NK-92 (cell line): ENCODE measurements around the gene AUH.

ENCODE experiments used
- DNase-seq: peaks from one replicate; lab custom pipeline; 2025; ENCODE audit not compliant: unreplicated experiment; lab: John Stamatoyannopoulos, UW

Gene AUH

DNA sequence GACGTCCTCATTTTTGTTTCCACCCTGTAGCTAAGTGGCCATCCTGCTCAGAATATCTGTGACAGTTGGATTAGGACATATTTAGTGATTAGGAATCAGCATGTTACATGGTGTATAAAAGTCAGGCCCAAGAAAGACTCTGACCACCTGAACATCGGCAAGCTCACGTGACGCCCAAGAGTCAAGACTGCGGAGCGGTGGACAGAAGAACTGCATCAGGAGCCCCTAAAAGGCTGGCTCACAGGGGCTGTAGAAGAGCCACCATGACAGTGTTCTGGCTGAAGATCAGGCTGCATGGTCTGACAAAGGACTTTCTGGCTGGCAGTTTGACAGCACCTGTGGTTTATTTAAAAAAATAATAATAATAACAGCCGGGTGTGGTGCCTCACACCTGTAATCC is 185.3 kb downstream of the AUH start:
- DNase-seq, result no peak

DNA sequence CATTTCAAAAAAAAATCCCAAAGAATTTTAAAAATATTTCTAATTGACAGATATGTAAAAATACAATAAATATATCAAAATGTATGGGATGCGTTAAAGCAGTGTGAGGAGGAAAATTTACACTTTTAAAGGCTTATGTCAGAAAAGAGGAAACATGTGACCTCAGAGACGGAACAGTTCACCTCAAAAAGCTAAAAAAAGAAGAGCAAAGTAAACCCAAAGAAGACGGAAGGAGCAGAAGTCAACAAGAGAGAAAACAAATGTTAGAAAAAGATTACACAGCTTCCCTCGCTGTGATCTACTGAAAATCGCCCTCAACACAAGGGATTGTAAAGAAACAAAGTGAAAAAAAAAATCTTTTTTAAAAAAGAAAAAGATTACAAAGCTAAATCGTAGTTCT is 186.9 kb downstream of the AUH start:
- DNase-seq, result no peak

DNA sequence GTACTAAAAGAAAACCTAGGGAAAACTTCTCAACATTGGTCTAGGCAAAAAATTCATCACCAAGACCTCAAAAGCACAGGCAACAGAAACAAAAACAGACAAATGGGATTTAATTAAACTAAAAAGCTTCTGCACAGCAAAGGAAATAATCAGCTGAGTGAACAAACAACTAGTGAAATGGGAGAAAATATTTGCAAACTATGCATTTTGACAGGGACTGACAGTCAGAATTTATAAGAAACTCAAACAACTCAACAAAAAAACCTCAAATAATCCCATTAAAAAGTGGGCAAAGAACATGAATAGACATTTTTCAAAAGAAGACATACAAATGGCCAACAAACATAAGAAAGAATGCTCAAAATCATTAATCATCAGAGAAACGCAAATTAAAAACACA is 189.4 kb downstream of the AUH start:
- no peak for DNase-seq

DNA sequence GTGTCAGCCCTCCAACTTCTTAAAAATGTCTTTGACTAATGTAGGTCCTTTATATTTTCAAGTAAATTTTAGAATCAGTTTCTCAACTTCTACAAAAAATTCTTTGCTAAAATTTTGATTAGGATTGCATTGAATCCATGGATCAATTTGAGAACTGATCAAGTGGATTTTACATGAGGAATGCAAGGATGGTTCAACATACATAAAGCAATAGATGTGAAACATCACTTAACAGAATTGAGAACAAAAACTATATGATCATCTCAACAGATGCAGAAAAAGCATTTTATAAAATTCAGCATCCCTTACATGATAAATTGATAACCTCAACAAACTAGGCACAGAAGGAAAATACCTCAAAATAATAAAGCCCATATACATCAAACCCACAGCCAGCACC is 190.8 kb downstream of the AUH start:
- DNase-seq, result no peak

DNA sequence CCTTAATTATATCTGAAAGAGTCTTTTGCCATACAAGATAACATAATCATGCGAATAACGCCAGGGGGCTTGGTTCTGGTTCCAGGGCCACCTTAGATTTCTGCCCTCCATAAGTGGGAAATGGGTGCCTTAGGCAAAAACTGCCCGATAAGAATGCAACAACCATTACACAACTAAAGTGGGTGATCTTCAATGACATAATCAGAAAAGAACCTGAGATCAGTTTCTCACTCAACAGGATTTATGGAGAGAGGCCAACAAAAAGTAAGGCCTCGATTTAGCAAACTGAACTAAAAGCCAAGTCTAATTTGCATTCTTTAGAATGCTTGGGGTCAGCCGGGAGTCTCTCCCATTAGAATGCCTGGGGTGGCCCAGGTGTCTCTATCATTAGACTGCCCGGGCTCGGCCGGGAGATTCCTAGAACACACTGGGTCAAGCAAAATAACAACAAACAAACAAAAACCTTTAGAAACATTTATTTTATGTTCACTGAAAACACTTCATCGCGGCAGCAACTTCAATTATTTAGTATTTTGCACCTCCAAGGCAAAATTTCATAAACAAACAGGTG is 194.8 kb downstream of the AUH start:
- DNase-seq, result no peak

DNA sequence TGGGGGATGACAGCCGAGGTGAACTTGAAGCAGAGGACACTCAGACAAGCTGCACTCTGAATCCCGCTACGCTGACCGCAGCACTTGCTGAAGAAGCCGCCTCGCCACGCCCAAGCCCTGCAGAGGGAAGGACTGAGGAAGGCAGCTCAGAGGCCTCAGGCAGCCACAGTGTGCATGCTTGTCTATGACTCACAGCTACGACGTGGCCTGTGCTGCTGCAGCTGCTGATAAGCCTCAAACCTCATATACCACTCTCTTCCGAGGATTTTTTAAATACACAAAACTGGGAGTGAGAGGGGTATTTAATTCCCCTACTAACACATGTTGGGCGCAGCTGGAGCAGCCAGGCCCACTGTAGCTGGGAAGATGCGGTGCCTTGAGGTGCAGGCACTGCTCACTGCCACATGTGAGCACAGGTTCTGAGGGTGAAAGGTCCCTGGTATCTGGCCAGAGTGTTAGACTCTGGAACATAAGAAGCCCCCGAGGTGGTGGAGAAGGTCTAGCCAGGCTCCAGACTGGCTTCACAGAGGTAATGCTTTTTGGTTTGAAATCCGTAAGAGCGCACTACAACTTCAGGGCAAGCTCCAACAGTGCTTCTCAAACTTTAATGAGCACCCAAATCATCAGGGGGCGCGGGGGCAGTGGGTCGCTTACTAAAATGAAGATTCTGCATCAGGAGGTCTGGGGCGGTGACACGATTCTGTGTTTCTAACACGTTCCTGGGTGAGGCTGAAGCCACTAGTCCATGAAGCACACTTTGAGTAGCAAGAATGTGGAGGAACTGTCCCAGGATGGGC is 196.8 kb downstream of the AUH start:
- no peak for DNase-seq
